ENCODE data around the gene CRIP1.

- TF ChIP-seq CTCF (IDR thresholded peaks at IDR 0.05) (no peak), ZFX (IDR thresholded peaks at IDR 0.05; ENCODE audit: borderline replicate concordance) (no peak)
Measured at GRCh38 chr14:105507247-105507646, 20.6 kb downstream of the CRIP1 start.

All from 22Rv1 (cell line).